ENCODE measurements around the gene CAMSAP3.
A peak's percentile ranks its signal among the peaks of the same experiment; 100 is the strongest.

CAMSAP3 gene

GRCh38 chr19:7579182-7579581, 16.5 kb upstream of the CAMSAP3 start:
- H3K36me3 Mint-ChIP-seq (ENCODE audit: low read depth), result no peaks in the 10 kb centered on the region
- H3K4me1 Mint-ChIP-seq, result no peaks in the 10 kb centered on the region
- peaks cover 77% of the 10 kb centered on the region for H3K27me3 Mint-ChIP-seq (ENCODE audit: low read depth, poor library complexity)
- H3K4me3 Mint-ChIP-seq, result no peak overlapping the region
- no peak for DNase-seq
- no peak for TF ChIP-seq CTCF (IDR thresholded peaks at IDR 0.05)
- H3K9me3 Mint-ChIP-seq, result no peaks in the 10 kb centered on the region
- no peak overlapping the region for H3K27ac Mint-ChIP-seq

GRCh38 chr19:7582446-7582845, 13.2 kb upstream of the CAMSAP3 start:
- Mint-ChIP-seq H3K36me3 (ENCODE audit: low read depth) (no peaks in the 10 kb centered on the region), H3K4me3 (no peak overlapping the region), H3K27me3 (ENCODE audit: low read depth, poor library complexity) (peaks cover 79% of the 10 kb centered on the region), H3K9me3 (no peaks in the 10 kb centered on the region), H3K4me1 (no peaks in the 10 kb centered on the region), H3K27ac (no peak overlapping the region)
- TF ChIP-seq CTCF (IDR thresholded peaks at IDR 0.05), result no peak
- DNase-seq, result no peak

GRCh38 chr19:7589822-7590221, 5.8 kb upstream of the CAMSAP3 start:
- H3K36me3 Mint-ChIP-seq (ENCODE audit: low read depth), result no peaks in the 10 kb centered on the region
- H3K27me3 Mint-ChIP-seq (ENCODE audit: low read depth, poor library complexity), result peaks cover 74% of the 10 kb centered on the region
- no peak overlapping the region for H3K27ac Mint-ChIP-seq
- no peak overlapping the region for H3K4me3 Mint-ChIP-seq
- DNase-seq, result no peak
- no peaks in the 10 kb centered on the region for H3K4me1 Mint-ChIP-seq
- no peaks in the 10 kb centered on the region for H3K9me3 Mint-ChIP-seq
- no peak for TF ChIP-seq CTCF (IDR thresholded peaks at IDR 0.05)

GRCh38 chr19:7590256-7590655, 5.4 kb upstream of the CAMSAP3 start:
- peaks cover 3% of the 10 kb centered on the region for H3K4me1 Mint-ChIP-seq
- no peak for DNase-seq
- no peak overlapping the region for H3K27ac Mint-ChIP-seq
- no peaks in the 10 kb centered on the region for H3K9me3 Mint-ChIP-seq
- H3K4me3 Mint-ChIP-seq, result no peak overlapping the region
- no peak for TF ChIP-seq CTCF (IDR thresholded peaks at IDR 0.05)
- H3K36me3 Mint-ChIP-seq (ENCODE audit: low read depth), result no peaks in the 10 kb centered on the region
- H3K27me3 Mint-ChIP-seq (ENCODE audit: low read depth, poor library complexity), result peaks cover 74% of the 10 kb centered on the region

GRCh38 chr19:7596211-7596937, 711 bp downstream of the CAMSAP3 start:
- Mint-ChIP-seq H3K27me3 (ENCODE audit: low read depth, poor library complexity) (peaks cover 65% of the 10 kb centered on the region), H3K36me3 (ENCODE audit: low read depth) (no peaks in the 10 kb centered on the region), H3K9me3 (no peaks in the 10 kb centered on the region), H3K27ac (no peak overlapping the region), H3K4me3 (peak overlapping the region; percentile 79), H3K4me1 (peaks cover 5% of the 10 kb centered on the region)
- no peak for TF ChIP-seq CTCF (IDR thresholded peaks at IDR 0.05)
- DNase-seq, result peak; percentile 22

- peaks cover 5% of the 10 kb centered on the region for H3K4me1 Mint-ChIP-seq
- H3K4me3 Mint-ChIP-seq, result peak overlapping the region; percentile 42
- H3K36me3 Mint-ChIP-seq (ENCODE audit: low read depth), result no peaks in the 10 kb centered on the region
- no peak for DNase-seq
- peaks cover 58% of the 10 kb centered on the region for H3K27me3 Mint-ChIP-seq (ENCODE audit: low read depth, poor library complexity)
- no peaks in the 10 kb centered on the region for H3K9me3 Mint-ChIP-seq
- no peak overlapping the region for H3K27ac Mint-ChIP-seq
- no peak for TF ChIP-seq CTCF (IDR thresholded peaks at IDR 0.05)
Observed at GRCh38 chr19:7597689-7598088, 2.0 kb downstream of the CAMSAP3 start.

Data from nephron progenitor cell (in vitro differentiated cells).